Stimulated activated memory B cell treated with anti-CD40 and anti-IgM and Interleukin-4, amounts not matched to agents 10 μg/mL and 1 μg/mL and 100 μg/mL, for 72 hours (primary cell): ENCODE results near the gene CEACAM1.
"Not testable (repeated sequence)": the region's sequence is repeated elsewhere in the genome, so short reads cannot be mapped to it uniquely, and the experiment has no call there.

ENCODE experiments used
- ATAC-seq: fragments of 150-1000 bp; cut with Tn5 transposase; 2 replicates; pipeline ENCODE4 v1.10.0; 2021
- H3K27ac Mint-ChIP-seq: one replicate; pipeline ENCODE4 v1.8.0; 2022; ENCODE audit warnings: mild to moderate bottlenecking, mixed read lengths
- H3K27me3 Mint-ChIP-seq: one replicate; pipeline ENCODE4 v1.8.0; 2022; ENCODE audit warnings: mixed read lengths
- H3K36me3 Mint-ChIP-seq: one replicate; pipeline ENCODE4 v1.8.0; 2022; ENCODE audit warnings: mixed read lengths
- H3K4me1 Mint-ChIP-seq: one replicate; pipeline ENCODE4 v1.8.0; 2022; ENCODE audit warnings: mixed read lengths
- H3K4me3 Mint-ChIP-seq: one replicate; pipeline ENCODE4 v1.8.0; 2022; ENCODE audit warnings: mild to moderate bottlenecking, moderate library complexity, mixed read lengths
- H3K9me3 Mint-ChIP-seq: one replicate; pipeline ENCODE4 v1.8.0; 2022; ENCODE audit warnings: mixed read lengths

CEACAM1 gene

DNA sequence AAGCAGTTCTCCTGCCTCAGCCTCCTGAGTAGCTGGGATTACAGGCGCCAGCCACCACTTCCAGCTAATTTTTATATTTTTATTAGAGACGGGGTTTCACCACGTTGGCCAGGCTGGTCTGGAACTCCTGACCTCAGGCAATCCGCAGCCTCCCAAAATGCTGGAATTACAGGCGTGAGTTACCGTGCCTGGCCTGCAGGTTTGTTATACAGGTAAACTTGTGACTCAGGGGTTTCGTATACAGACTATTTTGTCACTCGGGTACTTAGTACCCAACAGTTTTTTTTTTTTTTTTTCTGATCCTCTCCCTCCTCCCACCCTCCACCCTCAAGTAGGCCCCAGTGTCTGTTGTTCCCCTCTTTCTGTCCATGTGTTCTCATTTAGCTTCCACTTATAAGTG lies 67.0 kb downstream of the CEACAM1 start:
- not testable (repeated sequence) for H3K27me3 Mint-ChIP-seq, H3K4me3 Mint-ChIP-seq, H3K27ac Mint-ChIP-seq, H3K36me3 Mint-ChIP-seq, ATAC-seq, H3K9me3 Mint-ChIP-seq
- H3K4me1 Mint-ChIP-seq, result peaks cover 32% of the 10 kb centered on the region

GRCh38 chr19:42459926-42460325 lies 68.4 kb downstream of the CEACAM1 start:
- no peak for ATAC-seq
- H3K27ac Mint-ChIP-seq, result no peak overlapping the region
- H3K9me3 Mint-ChIP-seq, result no peaks in the 10 kb centered on the region
- no peaks in the 10 kb centered on the region for H3K36me3 Mint-ChIP-seq
- no peaks in the 10 kb centered on the region for H3K27me3 Mint-ChIP-seq
- H3K4me3 Mint-ChIP-seq, result no peak overlapping the region
- peaks cover 28% of the 10 kb centered on the region for H3K4me1 Mint-ChIP-seq
